K562 (cell line): ENCODE data around the gene LRP10. TPM values are rescaled to one million over a fixed set of nuclear protein-coding genes. Genes with fewer than 3 reads are reported as not detected.

Source experiments
- AFF1 ChIP-seq, 2 experiments: fragments of 450-650 bp; IDR thresholded peaks; 2 replicates each; pipeline ENCODE4 v1.6.1; 2018; ENCODE audit warnings: mild to moderate bottlenecking in 2 of 2, low read depth in 1 of 2; ENCODE audit not compliant: partially characterized antibody in 2 of 2
- ATF4 ChIP-seq: fragments of 450-650 bp; formaldehyde crosslinking; IDR thresholded peaks from 2 replicates; pipeline ENCODE4 v1.4.0; 2022; ENCODE audit warnings: mild to moderate bottlenecking, moderate library complexity
- KLF13 ChIP-seq: fragments of 450-650 bp; IDR thresholded peaks from 2 replicates; pipeline ENCODE4 v1.6.1; 2016; ENCODE audit warnings: missing genetic modification characterization, low read depth, mild to moderate bottlenecking, missing compliant biosample characterization, moderate library complexity, borderline replicate concordance
- NEUROD1 ChIP-seq: fragments of 150-350 bp; IDR thresholded peaks from 2 replicates; pipeline ENCODE4 v1.6.1; 2014; ENCODE audit warnings: borderline replicate concordance, low read length, low read depth; ENCODE audit not compliant: partially characterized antibody
- RB1 ChIP-seq: fragments of 450-650 bp; IDR thresholded peaks from 2 replicates; pipeline ENCODE4 v1.6.1; 2017; ENCODE audit warnings: low read depth, mild to moderate bottlenecking
- SAFB2 ChIP-seq: fragments of 200-400 bp; formaldehyde crosslinking; IDR thresholded peaks from 2 replicates; pipeline ENCODE4 v1.6.1; 2018; ENCODE audit warnings: borderline replicate concordance, low read length, low read depth, moderate library complexity; ENCODE audit not compliant: severe bottlenecking
- ZNF324 ChIP-seq: fragments of 250-450 bp; sonication (Bioruptor Pico); IDR thresholded peaks from 2 replicates; pipeline ENCODE4 v1.4.0; 2020; ENCODE audit warnings: mild to moderate bottlenecking
- ZNF586 ChIP-seq: fragments of 450-650 bp; formaldehyde crosslinking; conservative IDR thresholded peaks from 2 replicates; pipeline ENCODE4 v1.4.0; 2020; ENCODE audit warnings: mild to moderate bottlenecking, moderate library complexity
- polyA plus RNA-seq, 8 experiments: library from polyadenylated mRNA; depleted of rRNA in 4 of 8; stranded (reverse) in 5 of 8; unstranded in 3 of 8; fragments of >200 nt; fragmentation: Nextera tagmentation in 2 of 8; fragmentation: Illumina TruSeq in 1 of 8; extraction: Ambion mirVana in 2 of 8; extraction: Trizol in 1 of 8; gene quantifications; 2 replicates each; pipeline versions ENCODE4 v1.2.1 to v1.2.3, GENCODE V29; 2011 to 2014; ENCODE audit warnings: inconsistent platforms in 1 of 8, missing spikeins in 1 of 8
- total RNA-seq, 7 experiments: library from RNA; depleted of rRNA in 6 of 7; stranded (reverse); fragments of >200 nt in 6 of 7; fragmentation: Illumina TruSeq in 2 of 7; extraction: Trizol in 2 of 7; gene quantifications; 2 replicates each; pipeline versions ENCODE4 v1.2.1 to v1.2.3, GENCODE V29; 2011 to 2021; ENCODE audit warnings: low replicate concordance in 1 of 7
- TF ChIP-seq, protein P1 (sequence below): fragments of 450-650 bp; IDR thresholded peaks from 2 replicates; pipeline ENCODE4 v1.6.1; 2016; ENCODE audit warnings: antibody characterized with exemption
- TF ChIP-seq, protein P2 (sequence below), 2 experiments: fragments of 450-650 bp in 1 of 2; sonication (generic) in 1 of 2; formaldehyde crosslinking in 1 of 2; IDR thresholded peaks; 2 replicates each; pipeline versions ENCODE4 v1.7.1 to v1.9.0; 2016 to 2022; ENCODE audit warnings: inconsistent platforms in 1 of 2, mild to moderate bottlenecking in 1 of 2, missing genetic modification reagents in 1 of 2

Gene LRP10
- total and polyA plus RNA-seq, 9 of the 15 experiments (the other 6 are each of a cell fraction or from before 2014, with no cell fraction given), result 1.3 to 45.5 (median 10.9) TPM

- TF ChIP-seq, protein P1, sequence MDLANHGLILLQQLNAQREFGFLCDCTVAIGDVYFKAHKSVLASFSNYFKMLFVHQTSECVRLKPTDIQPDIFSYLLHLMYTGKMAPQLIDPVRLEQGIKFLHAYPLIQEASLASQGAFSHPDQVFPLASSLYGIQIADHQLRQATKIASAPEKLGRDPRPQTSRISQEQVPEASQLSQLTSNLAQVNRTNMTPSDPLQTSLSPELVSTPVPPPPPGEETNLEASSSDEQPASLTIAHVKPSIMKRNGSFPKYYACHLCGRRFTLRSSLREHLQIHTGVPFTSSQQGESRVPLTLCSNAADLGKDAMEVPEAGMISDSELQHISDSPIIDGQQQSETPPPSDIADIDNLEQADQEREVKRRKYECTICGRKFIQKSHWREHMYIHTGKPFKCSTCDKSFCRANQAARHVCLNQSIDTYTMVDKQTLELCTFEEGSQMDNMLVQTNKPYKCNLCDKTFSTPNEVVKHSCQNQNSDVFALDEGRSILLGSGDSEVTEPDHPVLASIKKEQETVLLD, result no peak
- no peak for TF ChIP-seq KLF13 (tag)
- TF ChIP-seq RB1, result no peak
- TF ChIP-seq NEUROD1, result peak; percentile 79
- TF ChIP-seq ZNF324 (CRISPR knock-in tag), result no peak
- TF ChIP-seq ZNF586 (CRISPR knock-in tag), result no peak
- TF ChIP-seq, protein P2, sequence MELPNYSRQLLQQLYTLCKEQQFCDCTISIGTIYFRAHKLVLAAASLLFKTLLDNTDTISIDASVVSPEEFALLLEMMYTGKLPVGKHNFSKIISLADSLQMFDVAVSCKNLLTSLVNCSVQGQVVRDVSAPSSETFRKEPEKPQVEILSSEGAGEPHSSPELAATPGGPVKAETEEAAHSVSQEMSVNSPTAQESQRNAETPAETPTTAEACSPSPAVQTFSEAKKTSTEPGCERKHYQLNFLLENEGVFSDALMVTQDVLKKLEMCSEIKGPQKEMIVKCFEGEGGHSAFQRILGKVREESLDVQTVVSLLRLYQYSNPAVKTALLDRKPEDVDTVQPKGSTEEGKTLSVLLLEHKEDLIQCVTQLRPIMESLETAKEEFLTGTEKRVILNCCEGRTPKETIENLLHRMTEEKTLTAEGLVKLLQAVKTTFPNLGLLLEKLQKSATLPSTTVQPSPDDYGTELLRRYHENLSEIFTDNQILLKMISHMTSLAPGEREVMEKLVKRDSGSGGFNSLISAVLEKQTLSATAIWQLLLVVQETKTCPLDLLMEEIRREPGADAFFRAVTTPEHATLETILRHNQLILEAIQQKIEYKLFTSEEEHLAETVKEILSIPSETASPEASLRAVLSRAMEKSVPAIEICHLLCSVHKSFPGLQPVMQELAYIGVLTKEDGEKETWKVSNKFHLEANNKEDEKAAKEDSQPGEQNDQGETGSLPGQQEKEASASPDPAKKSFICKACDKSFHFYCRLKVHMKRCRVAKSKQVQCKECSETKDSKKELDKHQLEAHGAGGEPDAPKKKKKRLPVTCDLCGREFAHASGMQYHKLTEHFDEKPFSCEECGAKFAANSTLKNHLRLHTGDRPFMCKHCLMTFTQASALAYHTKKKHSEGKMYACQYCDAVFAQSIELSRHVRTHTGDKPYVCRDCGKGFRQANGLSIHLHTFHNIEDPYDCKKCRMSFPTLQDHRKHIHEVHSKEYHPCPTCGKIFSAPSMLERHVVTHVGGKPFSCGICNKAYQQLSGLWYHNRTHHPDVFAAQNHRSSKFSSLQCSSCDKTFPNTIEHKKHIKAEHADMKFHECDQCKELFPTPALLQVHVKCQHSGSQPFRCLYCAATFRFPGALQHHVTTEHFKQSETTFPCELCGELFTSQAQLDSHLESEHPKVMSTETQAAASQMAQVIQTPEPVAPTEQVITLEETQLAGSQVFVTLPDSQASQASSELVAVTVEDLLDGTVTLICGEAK (IDR thresholded peaks at IDR 0.05), result no peak
- TF ChIP-seq, protein P2 (CRISPR knock-in tag; IDR thresholded peaks at IDR 0.05), result no peak
- peak in 1 of 2 experiments; percentile 18 for TF ChIP-seq AFF1 (IDR thresholded peaks at IDR 0.05; ENCODE audit: low read depth in 1 of 2, partially characterized antibody in 2 of 2)
- TF ChIP-seq ATF4 (CRISPR knock-in tag), result no peak
- TF ChIP-seq SAFB2, result no peak
Measured at GRCh38 chr14:22887260-22887989, 15.9 kb downstream of the LRP10 start (continued).
